Neural progenitor cell (in vitro differentiated cells): ENCODE results near the gene PPFIBP1. TPM values are rescaled to one million over a fixed set of nuclear protein-coding genes. Genes with fewer than 3 reads are reported as not detected.
"Not testable (repeated sequence)": the region's sequence is repeated elsewhere in the genome, so short reads cannot be mapped to it uniquely, and the experiment has no call there.

Source experiments
- DNase-seq: peaks from one replicate; pipeline ENCODE4 v3.0.0-alpha.2; 2016; ENCODE audit warnings: low spot score
- H2AFZ ChIP-seq: fragments of 200-600 bp; sonication (generic); replicated peaks from 2 replicates; pipeline ENCODE4 v1.6.1; 2016; ENCODE audit warnings: antibody characterized with exemption
- H3F3A ChIP-seq: fragments of 200-600 bp; sonication (generic); 2 replicates; pipeline ENCODE4 v1.6.1; 2016; ENCODE audit warnings: antibody characterized with exemption, low read depth
- H3K27ac ChIP-seq: fragments of 200-600 bp; sonication (generic); 2 replicates; pipeline ENCODE4 v1.5.1; 2016; ENCODE audit warnings: mild to moderate bottlenecking
- H3K27me3 ChIP-seq: fragments of 200-600 bp; sonication (generic); 2 replicates; pipeline ENCODE4 v1.6.1; 2016; ENCODE audit warnings: mild to moderate bottlenecking, moderate library complexity
- H3K36me3 ChIP-seq: fragments of 200-600 bp; sonication (generic); 2 replicates; pipeline ENCODE4 v1.5.1; 2016
- H3K4me1 ChIP-seq: fragments of 200-600 bp; sonication (generic); 2 replicates; pipeline ENCODE4 v1.6.1; 2016; ENCODE audit warnings: mixed run types
- H3K4me2 ChIP-seq: fragments of 200-600 bp; sonication (generic); 2 replicates; pipeline ENCODE4 v1.6.1; 2016
- H3K4me3 ChIP-seq: fragments of 200-600 bp; sonication (generic); 2 replicates; pipeline ENCODE4 v1.5.1; 2016
- H3K79me2 ChIP-seq: fragments of 200-600 bp; sonication (generic); 2 replicates; pipeline ENCODE4 v1.6.1; 2016; ENCODE audit warnings: low read depth
- H3K9ac ChIP-seq: fragments of 200-600 bp; sonication (generic); 2 replicates; pipeline ENCODE4 v1.6.1; 2016
- H3K9me3 ChIP-seq: fragments of 200-600 bp; sonication (generic); 2 replicates; pipeline ENCODE4 v1.5.1; 2016; ENCODE audit warnings: low read depth
- H4K20me1 ChIP-seq: fragments of 200-600 bp; sonication (generic); 2 replicates; pipeline ENCODE4 v1.6.1; 2016; ENCODE audit warnings: low read depth
- H3K27ac Mint-ChIP-seq: 3 replicates; pipeline ENCODE4 v1.8.0; 2021; ENCODE audit warnings: mixed read lengths
- H3K27me3 Mint-ChIP-seq: 2 replicates; pipeline ENCODE4 v1.8.0; 2022; ENCODE audit warnings: low read depth, mild to moderate bottlenecking, inconsistent platforms, moderate library complexity, mixed read lengths; ENCODE audit not compliant: insufficient read depth
- H3K36me3 Mint-ChIP-seq: 3 replicates; pipeline ENCODE4 v1.8.0; 2021; ENCODE audit warnings: mixed read lengths
- H3K4me1 Mint-ChIP-seq: 3 replicates; pipeline ENCODE4 v1.8.0; 2021; ENCODE audit warnings: mixed read lengths
- H3K4me3 Mint-ChIP-seq: 3 replicates; pipeline ENCODE4 v1.8.0; 2021; ENCODE audit warnings: mild to moderate bottlenecking, moderate library complexity, mixed read lengths
- H3K9me3 Mint-ChIP-seq: 3 replicates; pipeline ENCODE4 v1.8.0; 2020; ENCODE audit warnings: mixed read lengths
- EZH2 ChIP-seq: fragments of 200-600 bp; sonication (generic); IDR thresholded peaks from 2 replicates; pipeline ENCODE4 v1.6.1; 2017; ENCODE audit warnings: antibody characterized with exemption, mild to moderate bottlenecking, moderate library complexity
- EZH2phosphoT487 ChIP-seq: fragments of 200-600 bp; sonication (generic); IDR thresholded peaks from 2 replicates; pipeline ENCODE4 v1.6.1; 2017; ENCODE audit warnings: antibody characterized with exemption
- total RNA-seq: library from RNA; depleted of rRNA; stranded (reverse); fragments of >200 nt; gene quantifications from 2 replicates; pipeline ENCODE4 v1.2.3, GENCODE V29; 2015; ENCODE audit warnings: low replicate concordance
- TF ChIP-seq, protein P1 (sequence below): fragments of 200-600 bp; sonication (generic); IDR thresholded peaks from 2 replicates; pipeline ENCODE4 v1.5.1; 2017; ENCODE audit warnings: antibody characterized with exemption, mild to moderate bottlenecking

Gene PPFIBP1
- total RNA-seq, 1 donor from 2014 or later = 61.7 TPM

DNA sequence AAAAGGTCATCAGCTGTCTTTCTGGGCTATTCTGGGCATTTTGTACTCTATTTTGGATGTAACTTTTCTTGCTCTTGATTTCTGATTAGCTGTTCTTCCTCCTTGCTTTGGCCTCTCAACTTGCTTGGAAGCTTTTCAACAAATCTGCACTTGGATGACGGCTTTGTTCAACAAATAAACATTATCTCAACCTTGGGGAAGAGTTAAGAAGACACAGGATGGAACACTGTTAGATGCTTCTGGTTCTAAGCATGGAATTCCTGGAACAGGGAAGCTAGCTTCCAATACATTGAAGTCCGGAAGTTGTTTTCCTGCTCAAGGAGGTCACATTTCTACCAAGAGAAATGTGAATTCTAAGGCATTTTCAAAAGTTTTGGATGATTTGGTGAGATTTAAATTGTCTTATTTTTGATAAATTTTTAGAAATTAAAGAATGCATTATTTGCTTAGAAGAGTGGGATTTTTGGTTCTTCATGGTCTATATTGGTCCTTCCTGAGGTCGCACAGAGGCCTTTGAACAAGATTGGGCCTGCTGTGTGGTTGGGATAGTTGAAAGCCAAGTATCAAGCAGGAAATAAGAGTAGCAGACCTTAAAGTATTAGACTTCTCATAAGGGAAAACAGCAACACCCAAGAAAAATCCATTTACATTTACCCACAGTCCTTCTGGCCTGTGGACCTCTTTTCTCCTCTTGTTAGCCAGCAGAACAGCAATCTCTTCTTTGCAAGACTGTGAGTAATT, 59.2 kb downstream of the PPFIBP1 start:
- no peak overlapping the region for H3K4me3 Mint-ChIP-seq
- Histone ChIP-seq H2AFZ (no peak overlapping the region), H3K4me3 (no peak overlapping the region), H3K9ac (no peak overlapping the region), H3F3A (no peaks in the 10 kb centered on the region), H3K36me3 (no peaks in the 10 kb centered on the region), H3K4me1 (no peaks in the 10 kb centered on the region), H3K79me2 (peaks cover 8% of the 10 kb centered on the region), H4K20me1 (no peaks in the 10 kb centered on the region), H3K27me3 (no peaks in the 10 kb centered on the region), H3K27ac (no peak overlapping the region), H3K4me2 (no peak overlapping the region), H3K9me3 (no peaks in the 10 kb centered on the region)
- DNase-seq = no peak
- no peaks in the 10 kb centered on the region for H3K27me3 Mint-ChIP-seq
- H3K9me3 Mint-ChIP-seq = no peaks in the 10 kb centered on the region
- peaks cover 23% of the 10 kb centered on the region for H3K36me3 Mint-ChIP-seq
- TF ChIP-seq, protein P1, sequence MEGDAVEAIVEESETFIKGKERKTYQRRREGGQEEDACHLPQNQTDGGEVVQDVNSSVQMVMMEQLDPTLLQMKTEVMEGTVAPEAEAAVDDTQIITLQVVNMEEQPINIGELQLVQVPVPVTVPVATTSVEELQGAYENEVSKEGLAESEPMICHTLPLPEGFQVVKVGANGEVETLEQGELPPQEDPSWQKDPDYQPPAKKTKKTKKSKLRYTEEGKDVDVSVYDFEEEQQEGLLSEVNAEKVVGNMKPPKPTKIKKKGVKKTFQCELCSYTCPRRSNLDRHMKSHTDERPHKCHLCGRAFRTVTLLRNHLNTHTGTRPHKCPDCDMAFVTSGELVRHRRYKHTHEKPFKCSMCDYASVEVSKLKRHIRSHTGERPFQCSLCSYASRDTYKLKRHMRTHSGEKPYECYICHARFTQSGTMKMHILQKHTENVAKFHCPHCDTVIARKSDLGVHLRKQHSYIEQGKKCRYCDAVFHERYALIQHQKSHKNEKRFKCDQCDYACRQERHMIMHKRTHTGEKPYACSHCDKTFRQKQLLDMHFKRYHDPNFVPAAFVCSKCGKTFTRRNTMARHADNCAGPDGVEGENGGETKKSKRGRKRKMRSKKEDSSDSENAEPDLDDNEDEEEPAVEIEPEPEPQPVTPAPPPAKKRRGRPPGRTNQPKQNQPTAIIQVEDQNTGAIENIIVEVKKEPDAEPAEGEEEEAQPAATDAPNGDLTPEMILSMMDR = no peak
- TF ChIP-seq EZH2 (no peak), EZH2phosphoT487 (no peak)
- H3K4me1 Mint-ChIP-seq = peaks cover 4% of the 10 kb centered on the region
- H3K27ac Mint-ChIP-seq = no peak overlapping the region

DNA sequence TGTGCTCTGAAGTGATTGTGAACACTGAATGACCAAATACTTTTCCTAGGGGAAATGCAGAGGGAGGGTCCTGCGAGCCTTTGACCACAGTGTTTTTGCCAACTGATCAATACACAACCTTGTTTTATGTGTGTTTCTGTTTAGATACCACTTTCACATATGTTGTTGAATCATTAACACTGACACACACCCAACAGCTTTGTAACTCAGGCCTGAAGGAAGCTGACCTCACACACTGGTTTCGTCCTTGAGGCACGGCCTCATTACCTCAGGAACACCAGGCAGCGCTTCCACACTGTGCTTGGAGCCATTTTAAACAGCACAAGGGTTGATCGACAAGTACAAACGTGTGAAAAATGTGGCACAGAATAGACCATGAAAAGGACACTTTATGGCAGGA, 60.0 kb downstream of the PPFIBP1 start:
- Mint-ChIP-seq H3K4me3 (no peak overlapping the region), H3K27ac (no peak overlapping the region), H3K36me3 (peaks cover 18% of the 10 kb centered on the region), H3K27me3 (no peaks in the 10 kb centered on the region), H3K4me1 (peaks cover 4% of the 10 kb centered on the region), H3K9me3 (no peaks in the 10 kb centered on the region)
- H3K36me3 ChIP-seq = no peaks in the 10 kb centered on the region
- H3K9me3 ChIP-seq = no peaks in the 10 kb centered on the region
- H4K20me1 ChIP-seq = no peaks in the 10 kb centered on the region
- H2AFZ ChIP-seq = no peak overlapping the region
- no peaks in the 10 kb centered on the region for H3F3A ChIP-seq
- DNase-seq = no peak
- no peak for TF ChIP-seq EZH2
- TF ChIP-seq, protein P1 = no peak
- TF ChIP-seq EZH2phosphoT487 = no peak
- no peak overlapping the region for H3K4me3 ChIP-seq
- H3K4me1 ChIP-seq = no peaks in the 10 kb centered on the region
- no peak overlapping the region for H3K9ac ChIP-seq
- no peaks in the 10 kb centered on the region for H3K27me3 ChIP-seq
- H3K27ac ChIP-seq = no peak overlapping the region
- no peak overlapping the region for H3K4me2 ChIP-seq
- peaks cover 8% of the 10 kb centered on the region for H3K79me2 ChIP-seq

DNA sequence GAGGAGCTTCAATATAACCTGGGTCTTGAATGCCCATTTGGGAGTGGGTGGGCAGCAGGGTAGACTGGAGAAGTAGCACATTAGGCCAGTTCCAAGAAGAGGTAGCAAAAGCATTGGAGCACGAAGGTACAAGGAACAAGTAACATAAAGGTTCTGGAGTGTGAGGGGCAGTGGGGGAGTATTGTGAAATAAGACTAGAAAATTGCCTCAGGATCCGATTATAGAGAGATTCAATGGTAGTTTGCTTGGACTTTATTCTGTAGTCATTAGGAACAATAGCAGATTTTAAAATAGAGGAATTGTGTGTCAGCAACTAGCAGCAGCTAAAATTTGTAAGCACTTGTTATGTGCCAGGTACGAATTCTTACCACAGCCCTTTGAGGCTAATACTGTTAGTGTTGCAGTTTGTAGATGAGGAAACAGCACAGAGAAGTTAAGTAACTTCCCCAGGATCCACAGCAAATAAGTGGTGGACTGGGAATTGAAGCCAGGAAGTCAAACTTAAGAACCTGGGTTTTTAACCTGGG, 61.8 kb downstream of the PPFIBP1 start:
- Mint-ChIP-seq H3K27me3 (no peaks in the 10 kb centered on the region), H3K4me1 (peaks cover 4% of the 10 kb centered on the region), H3K4me3 (no peak overlapping the region), H3K9me3 (no peaks in the 10 kb centered on the region), H3K36me3 (peaks cover 11% of the 10 kb centered on the region), H3K27ac (no peak overlapping the region)
- Histone ChIP-seq H4K20me1 (no peaks in the 10 kb centered on the region), H3K9ac (no peak overlapping the region), H3F3A (no peaks in the 10 kb centered on the region), H2AFZ (no peak overlapping the region), H3K4me1 (no peaks in the 10 kb centered on the region), H3K4me3 (no peak overlapping the region), H3K4me2 (no peak overlapping the region), H3K9me3 (no peaks in the 10 kb centered on the region), H3K27ac (no peak overlapping the region), H3K36me3 (no peaks in the 10 kb centered on the region), H3K79me2 (peaks cover 8% of the 10 kb centered on the region), H3K27me3 (no peaks in the 10 kb centered on the region)
- TF ChIP-seq, protein P1 = no peak
- no peak for DNase-seq

DNA sequence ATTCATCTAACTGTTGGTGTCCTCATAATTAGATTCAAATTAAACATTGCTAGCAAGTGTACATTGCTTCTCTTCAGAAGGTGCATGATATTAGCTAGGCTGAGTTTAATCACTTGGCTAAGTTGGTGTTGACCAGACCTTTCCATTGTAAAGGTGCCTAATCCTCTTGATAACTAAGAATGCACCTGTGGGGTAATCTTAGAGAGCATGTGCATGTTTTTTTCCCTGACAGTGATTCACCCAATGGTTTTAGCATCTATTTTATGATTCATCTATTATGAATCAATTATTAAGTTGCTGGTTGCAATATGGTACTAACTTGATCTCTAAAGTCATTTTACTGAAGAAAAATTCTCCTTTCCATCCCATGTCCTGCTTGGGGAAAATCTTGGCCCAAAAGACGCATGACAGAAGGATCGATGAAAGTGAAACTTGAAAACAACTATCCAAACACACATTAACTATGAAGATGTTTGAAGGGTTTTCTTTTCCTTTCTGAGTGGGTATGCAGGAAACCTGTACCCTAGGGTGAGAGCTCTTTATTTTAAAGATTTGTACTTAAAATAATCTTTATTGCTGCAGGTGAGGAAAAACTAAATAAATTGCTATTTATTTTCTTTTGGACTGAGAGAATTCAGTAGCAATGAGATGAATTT, 64.2 kb downstream of the PPFIBP1 start:
- H3K4me3 ChIP-seq, H3K27me3 ChIP-seq, H3K27ac ChIP-seq, H2AFZ ChIP-seq, H3K27me3 Mint-ChIP-seq, H3K27ac Mint-ChIP-seq, DNase-seq, H4K20me1 ChIP-seq, H3K36me3 ChIP-seq, H3K4me1 Mint-ChIP-seq, H3K4me3 Mint-ChIP-seq, H3K9me3 Mint-ChIP-seq, H3K4me1 ChIP-seq, H3K9ac ChIP-seq, H3F3A ChIP-seq, H3K36me3 Mint-ChIP-seq, H3K79me2 ChIP-seq, H3K9me3 ChIP-seq, H3K4me2 ChIP-seq: not testable (repeated sequence)
